HG03378 (cell line): ENCODE measurements around the gene GORAB.

ENCODE experiments used
- ATAC-seq: cut with Tn5 transposase; IDR thresholded peaks from one replicate; pipeline ENCODE4 v1.9.1; 2021; ENCODE audit warnings: mild to moderate bottlenecking, moderate library complexity; ENCODE audit not compliant: unreplicated experiment

The GORAB gene

GRCh38 chr1:170590921-170591705 lies 59.1 kb downstream of the GORAB start:
- no peak for ATAC-seq

GRCh38 chr1:170592591-170593111 lies 60.7 kb downstream of the GORAB start:
- ATAC-seq: no peak

GRCh38 chr1:170593173-170594011 lies 61.4 kb downstream of the GORAB start:
- no peak for ATAC-seq

- no peak for ATAC-seq
Observed at GRCh38 chr1:170594066-170594626, 62.2 kb downstream of the GORAB start.

GRCh38 chr1:170596701-170597100 lies 64.7 kb downstream of the GORAB start:
- ATAC-seq: no peak

- ATAC-seq: no peak
Observed at GRCh38 chr1:170598618-170599017, 66.7 kb downstream of the GORAB start.

GRCh38 chr1:170599033-170599432 lies 67.1 kb downstream of the GORAB start:
- ATAC-seq: no peak

GRCh38 chr1:170601866-170602265 lies 69.9 kb downstream of the GORAB start:
- ATAC-seq: no peak
